ENCODE data around the gene YES1. TPM values are rescaled to one million over a fixed set of nuclear protein-coding genes. Genes with fewer than 3 reads are reported as not detected.

The YES1 gene
- total and polyA plus RNA-seq, 2 of the 13 experiments (the other 11 are each of a cell fraction or from before 2014, with no cell fraction given) = 17.2 to 70.8 TPM

DNA sequence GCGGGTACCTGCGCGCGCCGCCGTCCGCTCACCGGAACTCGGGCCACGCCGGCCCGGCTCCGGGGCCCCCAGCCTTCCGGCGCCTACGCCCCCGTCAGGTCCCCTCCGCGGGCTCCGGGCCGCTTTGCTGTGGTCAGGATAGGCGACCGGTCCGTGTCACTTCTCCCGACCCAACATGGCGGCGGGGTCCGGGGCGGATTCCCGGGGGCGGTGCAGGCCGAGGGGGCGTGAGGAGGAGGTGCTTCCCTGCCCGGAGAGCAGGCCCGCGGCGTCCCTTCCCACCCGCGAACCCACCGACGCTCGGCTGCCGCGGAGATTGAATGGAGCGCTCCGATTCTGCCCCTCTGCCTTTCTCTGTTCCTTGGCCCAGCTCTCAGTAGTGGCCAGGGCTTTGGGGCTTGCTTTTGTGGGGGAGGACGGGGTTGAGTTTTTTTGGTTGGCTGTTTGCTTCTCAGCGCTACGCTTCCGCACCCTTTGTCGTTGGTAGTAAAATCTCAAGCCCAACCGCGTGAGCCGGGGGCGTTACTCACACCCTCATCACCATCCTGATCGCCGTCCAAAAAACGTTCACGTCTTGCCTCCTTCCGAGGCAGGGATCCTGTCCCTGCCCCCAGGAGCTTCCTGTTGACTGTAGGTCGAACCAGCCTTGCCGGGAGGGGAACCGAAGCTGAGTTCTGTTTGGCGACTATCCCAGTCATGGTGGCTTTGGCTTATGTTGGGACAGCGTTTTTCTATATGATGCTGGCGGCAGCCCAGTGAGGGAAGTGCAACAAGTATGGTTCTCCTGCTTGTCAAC, 532 bp upstream of the YES1 start (continued):
- TF ChIP-seq STAT5B (CRISPR knock-in tag; IDR thresholded peaks at IDR 0.05) = no peak
- TF ChIP-seq SOX6 (IDR thresholded peaks at IDR 0.05) = no peak
- TF ChIP-seq SOX6 (CRISPR knock-in tag; IDR thresholded peaks at IDR 0.05) = 0 out of 2 replicates have a peak, but pooled peaks have one; percentile 18
- TF ChIP-seq GPN1 (CRISPR knock-in tag; IDR thresholded peaks at IDR 0.05; ENCODE audit: borderline replicate concordance) = no peak
- no peak for TF ChIP-seq ZNF460 (CRISPR knock-in tag; IDR thresholded peaks at IDR 0.05; ENCODE audit: borderline replicate concordance)
- no peak for TF ChIP-seq PAX8 (CRISPR knock-in tag; IDR thresholded peaks at IDR 0.05; ENCODE audit: borderline replicate concordance)
- TF ChIP-seq ZNF788 (CRISPR knock-in tag; IDR thresholded peaks at IDR 0.05; ENCODE audit: borderline replicate concordance) = no peak
- TF ChIP-seq, protein P1, sequence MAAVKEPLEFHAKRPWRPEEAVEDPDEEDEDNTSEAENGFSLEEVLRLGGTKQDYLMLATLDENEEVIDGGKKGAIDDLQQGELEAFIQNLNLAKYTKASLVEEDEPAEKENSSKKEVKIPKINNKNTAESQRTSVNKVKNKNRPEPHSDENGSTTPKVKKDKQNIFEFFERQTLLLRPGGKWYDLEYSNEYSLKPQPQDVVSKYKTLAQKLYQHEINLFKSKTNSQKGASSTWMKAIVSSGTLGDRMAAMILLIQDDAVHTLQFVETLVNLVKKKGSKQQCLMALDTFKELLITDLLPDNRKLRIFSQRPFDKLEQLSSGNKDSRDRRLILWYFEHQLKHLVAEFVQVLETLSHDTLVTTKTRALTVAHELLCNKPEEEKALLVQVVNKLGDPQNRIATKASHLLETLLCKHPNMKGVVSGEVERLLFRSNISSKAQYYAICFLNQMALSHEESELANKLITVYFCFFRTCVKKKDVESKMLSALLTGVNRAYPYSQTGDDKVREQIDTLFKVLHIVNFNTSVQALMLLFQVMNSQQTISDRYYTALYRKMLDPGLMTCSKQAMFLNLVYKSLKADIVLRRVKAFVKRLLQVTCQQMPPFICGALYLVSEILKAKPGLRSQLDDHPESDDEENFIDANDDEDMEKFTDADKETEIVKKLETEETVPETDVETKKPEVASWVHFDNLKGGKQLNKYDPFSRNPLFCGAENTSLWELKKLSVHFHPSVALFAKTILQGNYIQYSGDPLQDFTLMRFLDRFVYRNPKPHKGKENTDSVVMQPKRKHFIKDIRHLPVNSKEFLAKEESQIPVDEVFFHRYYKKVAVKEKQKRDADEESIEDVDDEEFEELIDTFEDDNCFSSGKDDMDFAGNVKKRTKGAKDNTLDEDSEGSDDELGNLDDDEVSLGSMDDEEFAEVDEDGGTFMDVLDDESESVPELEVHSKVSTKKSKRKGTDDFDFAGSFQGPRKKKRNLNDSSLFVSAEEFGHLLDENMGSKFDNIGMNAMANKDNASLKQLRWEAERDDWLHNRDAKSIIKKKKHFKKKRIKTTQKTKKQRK (IDR thresholded peaks at IDR 0.05; ENCODE audit: low read length) = no peak
- 0 out of 2 replicates have a peak, but pooled peaks have one; percentile 12 for TF ChIP-seq NR2C2 (CRISPR knock-in tag; IDR thresholded peaks at IDR 0.05; ENCODE audit: borderline replicate concordance)
- no peak for TF ChIP-seq HES4 (CRISPR knock-in tag; IDR thresholded peaks at IDR 0.05; ENCODE audit: borderline replicate concordance)
- TF ChIP-seq YEATS4 (CRISPR knock-in tag; IDR thresholded peaks at IDR 0.05; ENCODE audit: borderline replicate concordance) = peak; percentile 24; the same call in 1 of the 2 replicates
- no peak; the same call in 1 of the 2 replicates for TF ChIP-seq ZBTB7B (CRISPR knock-in tag; IDR thresholded peaks at IDR 0.05)
- no peak for TF ChIP-seq ZNF224 (CRISPR knock-in tag; IDR thresholded peaks at IDR 0.05)
- TF ChIP-seq, protein P2, sequence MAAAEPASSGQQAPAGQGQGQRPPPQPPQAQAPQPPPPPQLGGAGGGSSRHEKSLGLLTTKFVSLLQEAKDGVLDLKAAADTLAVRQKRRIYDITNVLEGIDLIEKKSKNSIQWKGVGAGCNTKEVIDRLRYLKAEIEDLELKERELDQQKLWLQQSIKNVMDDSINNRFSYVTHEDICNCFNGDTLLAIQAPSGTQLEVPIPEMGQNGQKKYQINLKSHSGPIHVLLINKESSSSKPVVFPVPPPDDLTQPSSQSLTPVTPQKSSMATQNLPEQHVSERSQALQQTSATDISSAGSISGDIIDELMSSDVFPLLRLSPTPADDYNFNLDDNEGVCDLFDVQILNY (CRISPR knock-in tag; conservative IDR thresholded peaks at IDR 0.05) = no peak
- TF ChIP-seq NR2F2 (IDR thresholded peaks at IDR 0.05; ENCODE audit: borderline replicate concordance, low read depth) = no peak
- TF ChIP-seq ZNF678 (CRISPR knock-in tag; IDR thresholded peaks at IDR 0.05) = no peak
- TF ChIP-seq PRDM10 (CRISPR knock-in tag; IDR thresholded peaks at IDR 0.05; ENCODE audit: low read depth) = no peak
- TF ChIP-seq, protein P3, sequence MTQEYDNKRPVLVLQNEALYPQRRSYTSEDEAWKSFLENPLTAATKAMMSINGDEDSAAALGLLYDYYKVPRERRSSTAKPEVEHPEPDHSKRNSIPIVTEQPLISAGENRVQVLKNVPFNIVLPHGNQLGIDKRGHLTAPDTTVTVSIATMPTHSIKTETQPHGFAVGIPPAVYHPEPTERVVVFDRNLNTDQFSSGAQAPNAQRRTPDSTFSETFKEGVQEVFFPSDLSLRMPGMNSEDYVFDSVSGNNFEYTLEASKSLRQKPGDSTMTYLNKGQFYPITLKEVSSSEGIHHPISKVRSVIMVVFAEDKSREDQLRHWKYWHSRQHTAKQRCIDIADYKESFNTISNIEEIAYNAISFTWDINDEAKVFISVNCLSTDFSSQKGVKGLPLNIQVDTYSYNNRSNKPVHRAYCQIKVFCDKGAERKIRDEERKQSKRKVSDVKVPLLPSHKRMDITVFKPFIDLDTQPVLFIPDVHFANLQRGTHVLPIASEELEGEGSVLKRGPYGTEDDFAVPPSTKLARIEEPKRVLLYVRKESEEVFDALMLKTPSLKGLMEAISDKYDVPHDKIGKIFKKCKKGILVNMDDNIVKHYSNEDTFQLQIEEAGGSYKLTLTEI (CRISPR knock-in tag; conservative IDR thresholded peaks at IDR 0.05) = no peak

Measured in HepG2 (cell line).